MM.1S (cell line): ENCODE results near the gene CELA2B.
"Not testable (repeated sequence)": the region's sequence is repeated elsewhere in the genome, so short reads cannot be mapped to it uniquely, and the experiment has no call there.

Experiments used
- DNase-seq: peaks from one replicate; pipeline ENCODE4 v3.0.0-alpha.2; 2015
- H2AFZ ChIP-seq: fragments of 300-600 bp; sonication (generic); 2 replicates; pipeline ENCODE4 v1.6.0; 2016; ENCODE audit warnings: antibody characterized with exemption, low read length
- H3F3A ChIP-seq: fragments of 300-600 bp; sonication (generic); 2 replicates; pipeline ENCODE4 v1.6.1; 2016; ENCODE audit warnings: mild to moderate bottlenecking, antibody characterized with exemption, low read length, moderate library complexity, mixed read lengths; ENCODE audit not compliant: insufficient read depth
- H3K27ac ChIP-seq: fragments of 300-600 bp; sonication (generic); 2 replicates; pipeline ENCODE4 v1.5.1; 2016; ENCODE audit warnings: mild to moderate bottlenecking, low read length
- H3K27me3 ChIP-seq: fragments of 300-600 bp; sonication (generic); replicated peaks from 2 replicates; pipeline ENCODE4 v1.6.0; 2016; ENCODE audit warnings: low read length; ENCODE audit not compliant: insufficient read depth
- H3K36me3 ChIP-seq: fragments of 300-600 bp; sonication (generic); replicated peaks from 2 replicates; pipeline ENCODE4 v1.6.1; 2016; ENCODE audit warnings: mild to moderate bottlenecking, low read length, mixed read lengths; ENCODE audit not compliant: insufficient read depth
- H3K4me1 ChIP-seq: fragments of 300-600 bp; sonication (generic); 2 replicates; pipeline ENCODE4 v1.6.1; 2016; ENCODE audit warnings: low read length, mixed read lengths
- H3K4me2 ChIP-seq: fragments of 300-600 bp; sonication (generic); 2 replicates; pipeline ENCODE4 v1.6.0; 2016; ENCODE audit warnings: low read depth, low read length
- H3K4me3 ChIP-seq: fragments of 300-600 bp; sonication (generic); 2 replicates; pipeline ENCODE4 v1.5.1; 2016; ENCODE audit warnings: low read length, mixed read lengths
- H3K79me2 ChIP-seq: fragments of 300-600 bp; sonication (generic); 2 replicates; pipeline ENCODE4 v1.6.1; 2016; ENCODE audit warnings: mixed run types, low read length, mixed read lengths
- H3K9ac ChIP-seq: fragments of 300-600 bp; sonication (generic); 2 replicates; pipeline ENCODE4 v1.6.1; 2016; ENCODE audit warnings: low read length, mixed read lengths
- H3K9me2 ChIP-seq: fragments of 300-600 bp; sonication (generic); replicated peaks from 2 replicates; pipeline ENCODE4 v1.6.1; 2016; ENCODE audit warnings: mild to moderate bottlenecking, low read length, mixed read lengths; ENCODE audit not compliant: insufficient read depth
- H3K9me3 ChIP-seq: fragments of 300-600 bp; sonication (generic); replicated peaks from 2 replicates; pipeline ENCODE4 v1.6.1; 2016; ENCODE audit warnings: mild to moderate bottlenecking, low read length, mixed read lengths; ENCODE audit not compliant: insufficient read depth
- H4K20me1 ChIP-seq: fragments of 300-600 bp; sonication (generic); 2 replicates; pipeline ENCODE4 v1.6.1; 2016; ENCODE audit warnings: mild to moderate bottlenecking, low read length, moderate library complexity, mixed read lengths; ENCODE audit not compliant: insufficient read depth
- CTCF ChIP-seq: fragments of 300-600 bp; sonication (generic); IDR thresholded peaks from 2 replicates; pipeline ENCODE4 v1.5.1; 2016; ENCODE audit warnings: antibody characterized with exemption, low read length, mixed read lengths
- EZH2 ChIP-seq: fragments of 300-600 bp; sonication (generic); optimal IDR thresholded peaks from 2 replicates; pipeline ENCODE3; 2017; ENCODE audit warnings: low read depth, mild to moderate bottlenecking, antibody characterized with exemption, low read length, mixed read lengths
- EZH2phosphoT487 ChIP-seq: fragments of 300-600 bp; sonication (generic); IDR thresholded peaks from 2 replicates; pipeline ENCODE4 v1.6.1; 2018; ENCODE audit warnings: antibody characterized with exemption, low read length

CELA2B gene

GRCh38 chr1:15519625-15520024, 43.7 kb downstream of the CELA2B start:
- H2AFZ ChIP-seq: no peak overlapping the region
- H3K9me3 ChIP-seq: no peaks in the 10 kb centered on the region
- TF ChIP-seq EZH2: no peak
- no peak for TF ChIP-seq CTCF
- TF ChIP-seq EZH2phosphoT487: no peak
- H3F3A ChIP-seq: no peaks in the 10 kb centered on the region; the same call in 1 of the 2 replicates
- DNase-seq: no peak
- peaks cover 5% of the 10 kb centered on the region for H3K4me1 ChIP-seq
- H4K20me1 ChIP-seq: no peaks in the 10 kb centered on the region
- 0 out of 2 replicates have a peak, but pooled peaks cover 9% of the 10 kb centered on the region for H3K79me2 ChIP-seq
- no peak overlapping the region for H3K9ac ChIP-seq
- H3K27me3 ChIP-seq: no peaks in the 10 kb centered on the region
- H3K9me2 ChIP-seq: no peaks in the 10 kb centered on the region
- no peaks in the 10 kb centered on the region for H3K36me3 ChIP-seq
- no peak overlapping the region for H3K27ac ChIP-seq
- H3K4me3 ChIP-seq: no peak overlapping the region
- no peak overlapping the region for H3K4me2 ChIP-seq

GRCh38 chr1:15521206-15521906, 45.5 kb downstream of the CELA2B start:
- Histone ChIP-seq H3F3A (peaks cover 10% of the 10 kb centered on the region), H3K4me1 (peaks cover 11% of the 10 kb centered on the region)
- H3K9me3 ChIP-seq, H3K4me3 ChIP-seq, H3K36me3 ChIP-seq, H3K79me2 ChIP-seq, H3K9me2 ChIP-seq, H3K27ac ChIP-seq, H3K27me3 ChIP-seq, H3K9ac ChIP-seq, DNase-seq, H3K4me2 ChIP-seq, H2AFZ ChIP-seq, H4K20me1 ChIP-seq: not testable (repeated sequence)

GRCh38 chr1:15522551-15522950, 46.6 kb downstream of the CELA2B start:
- no peak for DNase-seq
- Histone ChIP-seq H3F3A (peaks cover 10% of the 10 kb centered on the region), H3K79me2 (peaks cover 16% of the 10 kb centered on the region), H4K20me1 (no peaks in the 10 kb centered on the region), H3K4me2 (no peak overlapping the region), H3K36me3 (no peaks in the 10 kb centered on the region), H3K9ac (no peak overlapping the region), H3K9me2 (no peaks in the 10 kb centered on the region), H3K27me3 (no peaks in the 10 kb centered on the region), H3K9me3 (no peaks in the 10 kb centered on the region), H3K27ac (no peak overlapping the region), H2AFZ (no peak overlapping the region), H3K4me1 (peaks cover 13% of the 10 kb centered on the region), H3K4me3 (no peak overlapping the region)
- TF ChIP-seq EZH2 (no peak), EZH2phosphoT487 (no peak), CTCF (no peak)
